Adrenal gland (tissue), 19 donors: Measurements from ENCODE around the gene LRRC4C. TPM values are rescaled to one million over a fixed set of nuclear protein-coding genes. Genes with fewer than 3 reads are reported as not detected.

Experiments used
- DNase-seq, 7 donors: peaks; one replicate each; pipeline ENCODE4 v3.0.0-alpha.2; 2019 to 2020
- H3K27ac ChIP-seq, 5 donors: fragments of 200-600 bp; sonication (generic) in 4 of 5; 1 replicate in 3 of 5; 2 replicates in 2 of 5; pipeline versions ENCODE4 v1.5.1 to v1.8.0; 2016 to 2020; ENCODE audit warnings: mild to moderate bottlenecking in 1 of 5
- H3K27me3 ChIP-seq: fragments of 200-600 bp; 2 replicates; pipeline ENCODE4 v1.8.0; 2021
- H3K36me3 ChIP-seq, 2 donors: fragments of 200-600 bp; replicated peaks in 1 of 2; 1 replicate in 1 of 2; 2 replicates in 1 of 2; pipeline versions ENCODE4 v1.5.1 to v1.8.0; 2018 to 2022
- H3K4me1 ChIP-seq, 2 donors: fragments of 200-600 bp; replicated peaks in 1 of 2; 1 replicate in 1 of 2; 2 replicates in 1 of 2; pipeline versions ENCODE4 v1.5.1 to v1.8.0; 2018 to 2021
- H3K4me3 ChIP-seq, 4 donors: fragments of 200-600 bp; sonication (generic) in 3 of 4; one replicate each; pipeline ENCODE4 v1.5.1; 2016 to 2018
- H3K9me3 ChIP-seq, 3 donors: fragments of 200-600 bp; sonication (generic) in 1 of 3; replicated peaks in 1 of 3; 1 replicate in 2 of 3; 2 replicates in 1 of 3; pipeline versions ENCODE4 v1.5.1 to v1.8.0; 2016 to 2021
- POLR2A ChIP-seq, 2 donors: fragments of 450-650 bp; IDR thresholded peaks; one replicate each; pipeline ENCODE4 v1.6.1; 2017; ENCODE audit warnings: antibody characterized with exemption in 2 of 2, mild to moderate bottlenecking in 2 of 2, moderate library complexity in 1 of 2
- WGBS, 4 donors: extraction: QIAGEN DNeasy Blood & Tissue Kit in 2 of 4; methylation state at CpG; one replicate each; pipeline versions ENCODE4 v1.1.5 to v1.1.7; 2013 to 2017; 5-methylcytosine and 5-hydroxymethylcytosine counted together
- intact Hi-C, 2 donors: fragments of 100-400 bp; cut with DNase I; formaldehyde crosslinking; loops; one replicate each; pipeline versions ENCODE4 v1.14.1 to v1.15.0; 2022 to 2023
- long read RNA-seq, 10 donors: library from polyadenylated mRNA in 3 of 10; unstranded in 2 of 10; stranded (forward) in 1 of 10; transcript quantifications; one replicate each; pipeline ENCODE4 v2.0.0 and lab custom pipeline, GENCODE V29; 2021 to 2026
- polyA plus RNA-seq, 3 donors: library from polyadenylated mRNA; stranded (reverse); fragments of 200-250 nt in 2 of 3; fragments of 350-450 nt in 1 of 3; fragmentation: Illumina TruSeq in 1 of 3; extraction: RNeasy Lipid Tissue Mini Kit (QIAGEN cat#74804) in 1 of 3; gene quantifications; one replicate each; pipeline ENCODE4 v1.2.3, GENCODE V29; 2013 to 2014
- total RNA-seq, 9 donors: library from RNA; depleted of rRNA in 4 of 9; stranded (reverse); fragments of >200 nt in 4 of 9; fragments of 120-200 nt in 1 of 9; fragmentation: NEBNext Ultra II Directional in 1 of 9; extraction: Animal tissue kit (Norgen Biotek cat#: 25700) in 1 of 9; gene quantifications; one replicate each; pipeline versions ENCODE4 v1.1.0 to v1.2.4, GENCODE V29; 2013 to 2023
- TF ChIP-seq, protein P1 (sequence below), 6 experiments: fragments of 450-650 bp in 4 of 6; fragments of 200-600 bp in 2 of 6; sonication (generic) in 1 of 6; IDR thresholded peaks; 1 replicate in 5 of 6; 2 replicates in 1 of 6; pipeline versions ENCODE4 v1.5.1 to v1.8.0; 2016 to 2021; ENCODE audit warnings: antibody characterized with exemption in 6 of 6, mild to moderate bottlenecking in 2 of 6, moderate library complexity in 1 of 6
- donor health status: healthy with polysubstance abuse.
- donor health status: Bipolar disorder and iron deficiency.
- donor health status: DM: yes; HTN: yes; CAD: no.
- donor health status: DM: no; HTN: no; CAD: no.
- donor health status: DM: no; HTN: no; CAD: no.
- donor health status: DM: yes; HTN: yes; CAD: no.

Gene LRRC4C
- 10 to 100 TPM in 1 of 9 donors, 1 to 10 TPM in 8; 1.0 to 10.6 (median 4.9) TPM for total RNA-seq
- 1 to 10 TPM; 2.1 to 9.7 (median 7.5) TPM for polyA plus RNA-seq
- long read RNA-seq, donor 1, partial matches to known transcripts = 0 of 1 reads
- long read RNA-seq, donor 1, other reads (novel, unspliced or antisense) = 0 of 1 reads
- long read RNA-seq, donor 2 = 0 reads
- long read RNA-seq, donor 3 = 0 reads
- long read RNA-seq, donor 4, partial matches to known transcripts = 0 of 4 reads
- long read RNA-seq, donor 4, other reads (novel, unspliced or antisense) = 4 of 4 reads
- long read RNA-seq, donor 5, partial matches to known transcripts = 0 of 1 reads
- long read RNA-seq, donor 5, other reads (novel, unspliced or antisense) = 1 of 1 reads
- long read RNA-seq, donor 6, partial matches to known transcripts = 0 of 2 reads
- long read RNA-seq, donor 6, other reads (novel, unspliced or antisense) = 2 of 2 reads
- long read RNA-seq, donor 7 = 0 reads
- long read RNA-seq, donor 8, partial matches to known transcripts = 0 of 1 reads
- long read RNA-seq, donor 8, other reads (novel, unspliced or antisense) = 0 of 1 reads
- long read RNA-seq, donor 9, partial matches to known transcripts = 0 of 3 reads
- long read RNA-seq, donor 9, other reads (novel, unspliced or antisense) = 0 of 3 reads
- long read RNA-seq, donor 10 = 0 reads

- DNase-seq = peak in 2 of 7 donors; percentile 14 to 53
- Histone ChIP-seq H3K27me3 (no peaks in the 10 kb centered on the region), H3K4me3 (peak within 1 kb of the TSS in 1 of 4 donors; percentile 46), H3K4me1 (no peaks in the 10 kb centered on the region), H3K9me3 (no peaks in the 10 kb centered on the region), H3K27ac (no peak within 1 kb of the TSS), H3K36me3 (no peaks in the 10 kb centered on the region)
- 3 to 4% (median 3%) methylated on average over 17 to 22 of the region's 22 CpGs for WGBS, 4 donors
- intact Hi-C loops = loop anchor here (10.0 kb wide), 1 partner anchor 1065 kb away; no protein-coding TSS in a partner anchor
- TF ChIP-seq, protein P1, sequence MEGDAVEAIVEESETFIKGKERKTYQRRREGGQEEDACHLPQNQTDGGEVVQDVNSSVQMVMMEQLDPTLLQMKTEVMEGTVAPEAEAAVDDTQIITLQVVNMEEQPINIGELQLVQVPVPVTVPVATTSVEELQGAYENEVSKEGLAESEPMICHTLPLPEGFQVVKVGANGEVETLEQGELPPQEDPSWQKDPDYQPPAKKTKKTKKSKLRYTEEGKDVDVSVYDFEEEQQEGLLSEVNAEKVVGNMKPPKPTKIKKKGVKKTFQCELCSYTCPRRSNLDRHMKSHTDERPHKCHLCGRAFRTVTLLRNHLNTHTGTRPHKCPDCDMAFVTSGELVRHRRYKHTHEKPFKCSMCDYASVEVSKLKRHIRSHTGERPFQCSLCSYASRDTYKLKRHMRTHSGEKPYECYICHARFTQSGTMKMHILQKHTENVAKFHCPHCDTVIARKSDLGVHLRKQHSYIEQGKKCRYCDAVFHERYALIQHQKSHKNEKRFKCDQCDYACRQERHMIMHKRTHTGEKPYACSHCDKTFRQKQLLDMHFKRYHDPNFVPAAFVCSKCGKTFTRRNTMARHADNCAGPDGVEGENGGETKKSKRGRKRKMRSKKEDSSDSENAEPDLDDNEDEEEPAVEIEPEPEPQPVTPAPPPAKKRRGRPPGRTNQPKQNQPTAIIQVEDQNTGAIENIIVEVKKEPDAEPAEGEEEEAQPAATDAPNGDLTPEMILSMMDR (IDR thresholded peaks at IDR 0.05) = no peak
- TF ChIP-seq POLR2A (IDR thresholded peaks at IDR 0.05) = no peak
These were observed at the start of gene LRRC4C for GRCh38 chr11:41459465-41460401. Gene LRRC4C (minus strand): TSS chr11:41459652.

GRCh38 chr11:41508121-41508520 lies 48.7 kb upstream of the LRRC4C start:
- no peak overlapping the region for H3K27ac ChIP-seq
- no peaks in the 10 kb centered on the region for H3K27me3 ChIP-seq
- no peak overlapping the region for H3K4me3 ChIP-seq
- intact Hi-C loops = no loop called here
- TF ChIP-seq, protein P1 (IDR thresholded peaks at IDR 0.05) = no peak
- no peak for TF ChIP-seq POLR2A (IDR thresholded peaks at IDR 0.05)
- WGBS, 4 donors = 83 to 100% (median 91%) methylated on average over 1 of the region's 1 CpG
- H3K9me3 ChIP-seq = no peaks in the 10 kb centered on the region
- no peak for DNase-seq
- no peaks in the 10 kb centered on the region for H3K4me1 ChIP-seq
- no peaks in the 10 kb centered on the region for H3K36me3 ChIP-seq

- intact Hi-C loops = no loop called here
- TF ChIP-seq, protein P1 (IDR thresholded peaks at IDR 0.05) = no peak
- no peak for TF ChIP-seq POLR2A (IDR thresholded peaks at IDR 0.05)
- WGBS, 4 donors = 17 to 32% (median 18%) methylated on average over 3 of the region's 3 CpGs
These were observed 40.0 kb upstream of the LRRC4C start for GRCh38 chr11:41499429-41499828.

DNA sequence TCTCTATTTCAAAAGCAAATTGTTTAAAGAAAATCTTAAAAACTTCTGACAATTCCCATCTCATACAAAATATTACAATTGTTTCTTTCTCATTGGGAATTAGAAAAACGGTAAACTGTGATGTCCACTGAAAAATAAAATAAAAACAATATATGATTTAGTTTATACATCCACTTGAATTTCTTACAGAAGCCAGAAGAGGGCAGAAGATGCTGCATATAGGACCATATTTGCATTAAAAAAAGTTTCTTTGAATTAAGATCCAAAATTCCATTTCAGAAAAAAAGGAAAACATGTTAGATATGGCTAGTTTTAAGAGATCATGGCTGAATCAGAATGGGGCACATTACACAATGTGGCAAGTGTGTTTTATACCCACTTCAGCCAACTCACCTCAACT lies 39.3 kb upstream of the LRRC4C start:
- TF ChIP-seq, protein P1 (IDR thresholded peaks at IDR 0.05) = peak in 3 of 6 experiments; percentile 7 to 33 (median 33)
- no peak for TF ChIP-seq POLR2A (IDR thresholded peaks at IDR 0.05)
- Histone ChIP-seq H3K27ac (no peak overlapping the region), H3K9me3 (no peaks in the 10 kb centered on the region), H3K36me3 (no peaks in the 10 kb centered on the region), H3K4me1 (no peaks in the 10 kb centered on the region), H3K4me3 (no peak overlapping the region), H3K27me3 (no peaks in the 10 kb centered on the region)
- 9 to 14% (median 13%) methylated on average over 1 of the region's 1 CpG for WGBS, 4 donors
- intact Hi-C loops = no loop called here
- DNase-seq = no peak

More at GRCh38 chr11:41499429-41499828, 40.0 kb upstream of the LRRC4C start:
- DNase-seq = no peak
- H3K4me1 ChIP-seq = no peaks in the 10 kb centered on the region
- no peak overlapping the region for H3K4me3 ChIP-seq
- H3K36me3 ChIP-seq = no peaks in the 10 kb centered on the region
- H3K9me3 ChIP-seq = no peaks in the 10 kb centered on the region
- H3K27ac ChIP-seq = no peak overlapping the region
- no peaks in the 10 kb centered on the region for H3K27me3 ChIP-seq
